ENCODE results near the gene ZBTB12.

The ZBTB12 gene

DNA sequence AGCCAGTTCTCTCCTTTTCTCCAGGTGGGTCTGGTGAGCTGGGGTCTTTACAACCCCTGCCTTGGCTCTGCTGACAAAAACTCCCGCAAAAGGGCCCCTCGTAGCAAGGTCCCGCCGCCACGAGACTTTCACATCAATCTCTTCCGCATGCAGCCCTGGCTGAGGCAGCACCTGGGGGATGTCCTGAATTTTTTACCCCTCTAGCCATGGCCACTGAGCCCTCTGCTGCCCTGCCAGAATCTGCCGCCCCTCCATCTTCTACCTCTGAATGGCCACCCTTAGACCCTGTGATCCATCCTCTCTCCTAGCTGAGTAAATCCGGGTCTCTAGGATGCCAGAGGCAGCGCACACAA is 43.2 kb upstream of the ZBTB12 start:
- Histone ChIP-seq H4K20me1 (ENCODE audit: insufficient read depth, low read length) (no peaks in the 10 kb centered on the region), H3K9me3 (ENCODE audit: insufficient read depth, low read length) (no peaks in the 10 kb centered on the region), H3K36me3 (replicated peaks; ENCODE audit: low read depth, low read length) (no peaks in the 10 kb centered on the region), H3K9ac (ENCODE audit: low read length) (no peak overlapping the region), H2AFZ (ENCODE audit: low read depth, low read length) (no peak overlapping the region), H3K27ac (ENCODE audit: low read length) (no peak overlapping the region), H3K27me3 (ENCODE audit: low read depth, low read length) (no peaks in the 10 kb centered on the region), H3K4me3 (ENCODE audit: low read length) (no peak overlapping the region), H3K4me1 (ENCODE audit: low read length) (peaks cover 5% of the 10 kb centered on the region), H3K79me2 (ENCODE audit: low read length) (no peaks in the 10 kb centered on the region), H3K4me2 (ENCODE audit: low read length) (no peak overlapping the region; the same call in 1 of the 2 replicates)
- TF ChIP-seq, protein P1, sequence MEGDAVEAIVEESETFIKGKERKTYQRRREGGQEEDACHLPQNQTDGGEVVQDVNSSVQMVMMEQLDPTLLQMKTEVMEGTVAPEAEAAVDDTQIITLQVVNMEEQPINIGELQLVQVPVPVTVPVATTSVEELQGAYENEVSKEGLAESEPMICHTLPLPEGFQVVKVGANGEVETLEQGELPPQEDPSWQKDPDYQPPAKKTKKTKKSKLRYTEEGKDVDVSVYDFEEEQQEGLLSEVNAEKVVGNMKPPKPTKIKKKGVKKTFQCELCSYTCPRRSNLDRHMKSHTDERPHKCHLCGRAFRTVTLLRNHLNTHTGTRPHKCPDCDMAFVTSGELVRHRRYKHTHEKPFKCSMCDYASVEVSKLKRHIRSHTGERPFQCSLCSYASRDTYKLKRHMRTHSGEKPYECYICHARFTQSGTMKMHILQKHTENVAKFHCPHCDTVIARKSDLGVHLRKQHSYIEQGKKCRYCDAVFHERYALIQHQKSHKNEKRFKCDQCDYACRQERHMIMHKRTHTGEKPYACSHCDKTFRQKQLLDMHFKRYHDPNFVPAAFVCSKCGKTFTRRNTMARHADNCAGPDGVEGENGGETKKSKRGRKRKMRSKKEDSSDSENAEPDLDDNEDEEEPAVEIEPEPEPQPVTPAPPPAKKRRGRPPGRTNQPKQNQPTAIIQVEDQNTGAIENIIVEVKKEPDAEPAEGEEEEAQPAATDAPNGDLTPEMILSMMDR (IDR thresholded peaks at IDR 0.05; ENCODE audit: low read depth, low read length) = no peak
- no peak for TF ChIP-seq EZH2phosphoT487 (IDR thresholded peaks at IDR 0.05; ENCODE audit: low read depth)

DNA sequence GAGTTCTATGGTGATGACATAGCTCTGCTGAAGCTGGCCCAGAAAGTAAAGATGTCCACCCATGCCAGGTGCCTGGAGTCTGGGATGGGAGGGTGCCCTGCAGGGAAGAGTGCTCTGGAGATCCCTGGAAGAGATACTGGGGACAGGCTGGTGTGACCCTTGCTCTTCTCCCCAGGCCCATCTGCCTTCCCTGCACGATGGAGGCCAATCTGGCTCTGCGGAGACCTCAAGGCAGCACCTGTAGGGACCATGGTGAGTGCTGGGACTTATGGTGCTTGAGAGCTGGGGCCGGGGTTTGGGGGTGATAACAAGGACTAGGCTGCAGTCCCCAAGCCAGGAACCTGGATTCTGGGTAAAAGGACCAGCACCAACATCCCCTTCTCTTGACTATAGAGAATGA is 41.9 kb upstream of the ZBTB12 start:
- no peak overlapping the region for H2AFZ ChIP-seq (ENCODE audit: low read depth, low read length)
- no peaks in the 10 kb centered on the region for H3K27me3 ChIP-seq (ENCODE audit: low read depth, low read length)
- no peak overlapping the region for H3K4me3 ChIP-seq (ENCODE audit: low read length)
- H3K4me1 ChIP-seq (ENCODE audit: low read length) = peaks cover 5% of the 10 kb centered on the region
- no peaks in the 10 kb centered on the region for H3K36me3 ChIP-seq (replicated peaks; ENCODE audit: low read depth, low read length)
- no peaks in the 10 kb centered on the region for H4K20me1 ChIP-seq (ENCODE audit: insufficient read depth, low read length)
- no peak for TF ChIP-seq EZH2phosphoT487 (IDR thresholded peaks at IDR 0.05; ENCODE audit: low read depth)
- TF ChIP-seq, protein P1 (IDR thresholded peaks at IDR 0.05; ENCODE audit: low read depth, low read length) = no peak
- H3K9me3 ChIP-seq (ENCODE audit: insufficient read depth, low read length) = no peaks in the 10 kb centered on the region
- no peak overlapping the region for H3K4me2 ChIP-seq (ENCODE audit: low read length)
- H3K9ac ChIP-seq (ENCODE audit: low read length) = no peak overlapping the region
- no peak overlapping the region for H3K27ac ChIP-seq (ENCODE audit: low read length)
- H3K79me2 ChIP-seq (ENCODE audit: low read length) = no peaks in the 10 kb centered on the region

GRCh38 chr6:31940256-31940664 is 38.4 kb upstream of the ZBTB12 start:
- no peaks in the 10 kb centered on the region for H4K20me1 ChIP-seq (ENCODE audit: insufficient read depth, low read length)
- no peak overlapping the region for H3K9ac ChIP-seq (ENCODE audit: low read length)
- H2AFZ ChIP-seq (ENCODE audit: low read depth, low read length) = no peak overlapping the region
- H3K36me3 ChIP-seq (replicated peaks; ENCODE audit: low read depth, low read length) = no peaks in the 10 kb centered on the region
- no peak overlapping the region for H3K4me2 ChIP-seq (ENCODE audit: low read length)
- H3K4me3 ChIP-seq (ENCODE audit: low read length) = no peak overlapping the region
- no peak overlapping the region for H3K27ac ChIP-seq (ENCODE audit: low read length)
- no peaks in the 10 kb centered on the region for H3K79me2 ChIP-seq (ENCODE audit: low read length)
- TF ChIP-seq, protein P1 (IDR thresholded peaks at IDR 0.05; ENCODE audit: low read depth, low read length) = no peak
- no peak for TF ChIP-seq EZH2phosphoT487 (IDR thresholded peaks at IDR 0.05; ENCODE audit: low read depth)
- H3K4me1 ChIP-seq (ENCODE audit: low read length) = peaks cover under 1% of the 10 kb centered on the region; the same call in 1 of the 2 replicates
- H3K27me3 ChIP-seq (ENCODE audit: low read depth, low read length) = no peaks in the 10 kb centered on the region
- H3K9me3 ChIP-seq (ENCODE audit: insufficient read depth, low read length) = no peaks in the 10 kb centered on the region

DNA sequence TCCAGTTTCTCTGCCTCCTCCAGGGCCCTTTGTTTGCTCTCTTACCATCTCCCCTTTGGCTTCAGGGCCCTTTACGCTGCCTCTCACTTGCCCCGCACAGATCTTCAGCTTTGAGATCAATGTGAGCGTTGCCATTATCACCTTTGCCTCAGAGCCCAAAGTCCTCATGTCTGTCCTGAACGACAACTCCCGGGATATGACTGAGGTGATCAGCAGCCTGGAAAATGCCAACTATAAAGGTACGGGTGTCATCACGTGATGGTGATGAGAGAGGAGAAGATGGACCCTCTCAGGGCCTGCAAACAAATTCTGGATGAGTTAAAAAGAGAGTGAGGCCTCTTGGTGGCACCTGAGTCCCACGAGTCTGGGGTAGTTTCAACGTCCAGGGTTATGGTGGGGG is 33.9 kb upstream of the ZBTB12 start:
- H3K4me1 ChIP-seq (ENCODE audit: low read length) = no peaks in the 10 kb centered on the region
- H3K36me3 ChIP-seq (replicated peaks; ENCODE audit: low read depth, low read length) = no peaks in the 10 kb centered on the region
- no peaks in the 10 kb centered on the region for H3K79me2 ChIP-seq (ENCODE audit: low read length)
- H3K9me3 ChIP-seq (ENCODE audit: insufficient read depth, low read length) = no peaks in the 10 kb centered on the region
- no peak for TF ChIP-seq EZH2phosphoT487 (IDR thresholded peaks at IDR 0.05; ENCODE audit: low read depth)
- TF ChIP-seq, protein P1 (IDR thresholded peaks at IDR 0.05; ENCODE audit: low read depth, low read length) = no peak
- H3K9ac ChIP-seq (ENCODE audit: low read length) = no peak overlapping the region
- no peak overlapping the region for H3K27ac ChIP-seq (ENCODE audit: low read length)
- no peaks in the 10 kb centered on the region for H3K27me3 ChIP-seq (ENCODE audit: low read depth, low read length)
- no peak overlapping the region for H3K4me3 ChIP-seq (ENCODE audit: low read length)
- no peak overlapping the region for H2AFZ ChIP-seq (ENCODE audit: low read depth, low read length)
- H3K4me2 ChIP-seq (ENCODE audit: low read length) = no peak overlapping the region
- no peaks in the 10 kb centered on the region for H4K20me1 ChIP-seq (ENCODE audit: insufficient read depth, low read length)

Measured in OCI-LY3 (cell line).